Measurements from ENCODE around the gene MS4A6E.

- TF ChIP-seq EP300 (IDR thresholded peaks at IDR 0.05) (no peak), POLR2A (IDR thresholded peaks at IDR 0.05) (no peak)
Measured at GRCh38 chr11:60307507-60308195, 19.4 kb upstream of the MS4A6E start.

Data from ovary (tissue), 1 donor.